K562 (cell line): ENCODE results near the gene ANKRD44. TPM values are rescaled to one million over a fixed set of nuclear protein-coding genes. Genes with fewer than 3 reads are reported as not detected.
A peak's percentile ranks its signal among the peaks of the same experiment; 100 is the strongest.

ENCODE experiments used
- ATAC-seq: fragments of 200-7000 bp; cut with Tn5 transposase; 3 replicates; pipeline ENCODE4 v1.9.1; 2020; ENCODE audit warnings: moderate library complexity
- BruUV-seq: library from RNA; stranded (reverse); fragments of 400-500 nt; replicated peaks from 2 replicates; lab custom pipeline; 2021; lab: Mats Ljungman, UMichigan
- CTCF ChIA-PET: fragments of 300-600 bp; formaldehyde crosslinking; extraction: SDS; loops from one replicate; lab custom pipeline; 2021; ENCODE audit warnings: low intra/inter-chr PET ratio; lab: Yijun Ruan, JAX
- POLR2A ChIA-PET: fragments of 300-600, 350-650 bp; sonication (Branson Sonifier 250); formaldehyde crosslinking; extraction: SDS; loops from one replicate; lab custom pipeline; 2021; ENCODE audit warnings: antibody characterized with exemption, inconsistent platforms; lab: Yijun Ruan, JAX
- DNase-seq, 4 experiments: peaks; one replicate each; pipeline versions ENCODE4 v3.0.0 to v3.0.0-alpha.2; 2011 to 2018; ENCODE audit warnings: low spot score in 3 of 4, mixed read lengths in 3 of 4; ENCODE audit errors: extremely low read depth in 1 of 4
- FAIRE-seq: peaks from 2 replicates; lab custom pipeline; 2011; peaks lifted over from hg19 to GRCh38; lab: Jason Lieb, UNC
- H2AFZ ChIP-seq: 2 replicates; pipeline ENCODE4 v1.6.0; 2011; ENCODE audit warnings: low read depth, low read length, control low read depth, inconsistent platforms
- H3K27ac ChIP-seq: fragments of 200-600 bp; 3 replicates; pipeline ENCODE4 v1.8.0; 2011; ENCODE audit warnings: low read depth, mild to moderate bottlenecking, control low read depth, inconsistent platforms, low read length, moderate library complexity, mixed read lengths; ENCODE audit errors: extremely low read depth
- H3K27me3 ChIP-seq, 2 experiments: fragments of 300-600 bp in 1 of 2; 2 replicates in 1 of 2; 3 replicates in 1 of 2; pipeline versions ENCODE4 v1.6.0 to v1.8.0; 2011; ENCODE audit warnings: inconsistent platforms in 2 of 2, low read length in 2 of 2, mild to moderate bottlenecking in 1 of 2, mixed read lengths in 1 of 2, moderate library complexity in 1 of 2; ENCODE audit not compliant: control insufficient read depth in 2 of 2, insufficient read depth in 2 of 2
- H3K36me3 ChIP-seq: fragments of 300-600 bp; 3 replicates; pipeline ENCODE4 v1.8.0; 2011; ENCODE audit warnings: mild to moderate bottlenecking, low read length, inconsistent platforms; ENCODE audit not compliant: control insufficient read depth, insufficient read depth
- H3K4me1 ChIP-seq, 2 experiments: fragments of 200-600 bp in 1 of 2; replicated peaks in 1 of 2; 2 replicates in 1 of 2; 3 replicates in 1 of 2; pipeline versions ENCODE4 v1.5.1 to v1.8.0; 2011; ENCODE audit warnings: inconsistent platforms in 2 of 2, low read length in 2 of 2, mild to moderate bottlenecking in 1 of 2, mixed read lengths in 1 of 2, moderate library complexity in 1 of 2; ENCODE audit not compliant: control insufficient read depth in 2 of 2, insufficient read depth in 2 of 2
- H3K4me2 ChIP-seq: 2 replicates; pipeline ENCODE4 v1.6.1; 2011; ENCODE audit warnings: low read length, control low read depth, inconsistent platforms, mixed read lengths; ENCODE audit not compliant: insufficient read depth
- H3K4me3 ChIP-seq: fragments of 200-600 bp; sonication (generic), shearing (Covaris generic); 2 replicates; pipeline ENCODE4 v1.5.1; 2016; ENCODE audit warnings: control low read depth, inconsistent platforms
- H3K79me2 ChIP-seq: fragments of 200-600 bp; 3 replicates; pipeline ENCODE4 v1.8.0; 2011; ENCODE audit warnings: low read length, inconsistent platforms; ENCODE audit not compliant: control insufficient read depth, insufficient read depth
- H3K9ac ChIP-seq, 2 experiments: 2 replicates each; pipeline versions ENCODE4 v1.6.0 to v1.6.1; 2011; ENCODE audit warnings: low read depth in 2 of 2, low read length in 2 of 2, control low read depth in 1 of 2, inconsistent platforms in 1 of 2, mild to moderate bottlenecking in 1 of 2, mixed read lengths in 1 of 2; ENCODE audit not compliant: insufficient read depth in 1 of 2
- H3K9me1 ChIP-seq: one replicate; pipeline ENCODE4 v1.6.0; 2011; ENCODE audit warnings: inconsistent platforms, mild to moderate bottlenecking, low read length, moderate library complexity; ENCODE audit not compliant: control insufficient read depth, insufficient read depth
- H3K9me3 ChIP-seq: replicated peaks from 2 replicates; pipeline ENCODE4 v1.5.1; 2011; ENCODE audit warnings: low read depth, low read length, inconsistent platforms; ENCODE audit not compliant: control insufficient read depth, insufficient read depth
- H4K20me1 ChIP-seq: replicated peaks from 2 replicates; pipeline ENCODE4 v1.6.1; 2011; ENCODE audit warnings: low read length, inconsistent platforms, mixed read lengths; ENCODE audit not compliant: control insufficient read depth, insufficient read depth
- CEBPG ChIP-seq, 3 experiments: fragments of 200-800 bp in 1 of 3; sonication (Bioruptor generic) in 1 of 3; sonication (generic) in 1 of 3; formaldehyde crosslinking in 1 of 3; IDR thresholded peaks in 2 of 3; conservative IDR thresholded peaks in 1 of 3; 2 replicates each; pipeline versions ENCODE4 v1.6.1 to v1.8.0; 2016 to 2022; ENCODE audit warnings: missing compliant biosample characterization in 2 of 3, missing genetic modification characterization in 2 of 3, mild to moderate bottlenecking in 1 of 3, missing genetic modification reagents in 1 of 3
- CREB3 ChIP-seq: fragments of 450-650 bp; conservative IDR thresholded peaks from 2 replicates; pipeline ENCODE4 v1.6.1; 2016; ENCODE audit warnings: missing genetic modification characterization, low read depth, mild to moderate bottlenecking, missing compliant biosample characterization, moderate library complexity
- MBD1 ChIP-seq: fragments of 250-450 bp; sonication (Bioruptor Pico); IDR thresholded peaks from 2 replicates; pipeline ENCODE4 v1.8.0; 2022; ENCODE audit warnings: inconsistent platforms
- PHB ChIP-seq: fragments of 250-450 bp; sonication (Bioruptor Pico); IDR thresholded peaks from 2 replicates; pipeline ENCODE4 v1.5.0; 2021
- ZBED1 ChIP-seq: IDR thresholded peaks from 2 replicates; pipeline ENCODE4 v1.6.1; 2014
- WGBS: fragments of 100-300 bp; shearing (Covaris generic); methylation state at CpG from one replicate; pipeline ENCODE4 v1.1.6; 2016; ENCODE audit warnings: low coverage, mixed read lengths; ENCODE audit not compliant: insufficient coverage; ENCODE audit errors: missing lambda C conversion rate; 5-methylcytosine and 5-hydroxymethylcytosine counted together
- in situ Hi-C: fragments of 300-500 bp; cut with MboI; formaldehyde crosslinking; loops from 4 replicates; pipeline ENCODE4 v1.15.0; 2018; ENCODE audit warnings: inconsistent platforms, mixed read lengths
- intact Hi-C: fragments of 100-400 bp; cut with micrococcal nuclease; formaldehyde crosslinking; loops from 2 replicates; pipeline ENCODE4 v1.14.2; 2022
- polyA plus RNA-seq, 8 experiments: library from polyadenylated mRNA; depleted of rRNA in 4 of 8; stranded (reverse) in 5 of 8; unstranded in 3 of 8; fragments of >200 nt; fragmentation: Nextera tagmentation in 2 of 8; fragmentation: Illumina TruSeq in 1 of 8; extraction: Ambion mirVana in 2 of 8; extraction: Trizol in 1 of 8; gene quantifications; 2 replicates each; pipeline versions ENCODE4 v1.2.1 to v1.2.3, GENCODE V29; 2011 to 2014; ENCODE audit warnings: inconsistent platforms in 1 of 8, missing spikeins in 1 of 8
- total RNA-seq, 7 experiments: library from RNA; depleted of rRNA in 6 of 7; stranded (reverse); fragments of >200 nt in 6 of 7; fragmentation: Illumina TruSeq in 2 of 7; extraction: Trizol in 2 of 7; gene quantifications; 2 replicates each; pipeline versions ENCODE4 v1.2.1 to v1.2.3, GENCODE V29; 2011 to 2021; ENCODE audit warnings: low replicate concordance in 1 of 7

Gene ANKRD44
- total and polyA plus RNA-seq, 9 of the 15 experiments (the other 6 are each of a cell fraction or from before 2014, with no cell fraction given), result 0.03 to 0.64 (median 0.07) TPM; not detected in 3

GRCh38 chr2:197179744-197180498 lies 130.7 kb downstream of the ANKRD44 start:
- in situ Hi-C loops, result no loop called here
- H3K79me2 ChIP-seq, result no peaks in the 10 kb centered on the region
- no TSS peak for BruUV-seq

GRCh38 chr2:197176522-197176921 lies 134.1 kb downstream of the ANKRD44 start:
- TF ChIP-seq CREB3, result no peak
- TF ChIP-seq MBD1, result no peak
- no peak overlapping the region for H3K4me2 ChIP-seq
- no peak overlapping the region for H2AFZ ChIP-seq
- no peaks in the 10 kb centered on the region for H3K9me1 ChIP-seq
- no peaks in the 10 kb centered on the region for H3K79me2 ChIP-seq
- no peaks in the 10 kb centered on the region; a peak in 2 of 5 replicates for H3K27me3 ChIP-seq
- ChIA-PET CTCF (no interaction called here), POLR2A (no interaction called here)
- H3K9ac ChIP-seq, result no peak overlapping the region
- ATAC-seq, result no peak
- H3K36me3 ChIP-seq, result no peaks in the 10 kb centered on the region
- no peak for DNase-seq
- H4K20me1 ChIP-seq, result no peaks in the 10 kb centered on the region
- H3K27ac ChIP-seq, result no peak overlapping the region
- H3K9me3 ChIP-seq, result no peaks in the 10 kb centered on the region
- 0% methylated on average over 1 of the region's 1 CpG for WGBS
- intact Hi-C loops (no loop called here), in situ Hi-C loops (no loop called here)
- no TSS peak for BruUV-seq
- H3K4me1 ChIP-seq, result no peaks in the 10 kb centered on the region
- no peak for FAIRE-seq
- no peak overlapping the region for H3K4me3 ChIP-seq

More at GRCh38 chr2:197179744-197180498, 130.7 kb downstream of the ANKRD44 start:
- Histone ChIP-seq H3K9ac (no peak overlapping the region), H3K36me3 (no peaks in the 10 kb centered on the region), H3K9me1 (no peaks in the 10 kb centered on the region), H2AFZ (no peak overlapping the region), H4K20me1 (no peaks in the 10 kb centered on the region), H3K4me1 (no peaks in the 10 kb centered on the region), H3K9me3 (no peaks in the 10 kb centered on the region), H3K27me3 (no peaks in the 10 kb centered on the region), H3K4me2 (no peak overlapping the region), H3K27ac (no peak overlapping the region), H3K4me3 (no peak overlapping the region)
- intact Hi-C loops, result no loop called here
- TF ChIP-seq ZBED1 (no peak), PHB (no peak), CEBPG (CRISPR knock-in tag; IDR thresholded peaks at IDR 0.05) (no peak), CEBPG (tag; conservative IDR thresholded peaks at IDR 0.05 in 1 of 2, IDR thresholded peaks at IDR 0.05 in 1 of 2) (0 out of 4 replicates have a peak, but pooled peaks of 1 of the 2 experiments have one; percentile 17)
- ATAC-seq (no peak), FAIRE-seq (no peak), DNase-seq (no peak)
- WGBS, result 1% methylated on average over 11 of the region's 12 CpGs
- ChIA-PET CTCF (no interaction called here), POLR2A (interaction anchor here (0.6 kb wide), 1 partner anchor 1009 kb away, joined by 3 read pairs; the partner anchor contains the start of gene STK17B)
